OCI-LY7 (cell line): Measurements from ENCODE around the gene QSOX1. TPM values are rescaled to one million over a fixed set of nuclear protein-coding genes. Genes with fewer than 3 reads are reported as not detected.
"Not testable (repeated sequence)": the region's sequence is repeated elsewhere in the genome, so short reads cannot be mapped to it uniquely, and the experiment has no call there.

Source experiments
- BruUV-seq: library from RNA; stranded (reverse); fragments of 400-500 nt; replicated peaks from 2 replicates; lab custom pipeline; 2021; lab: Mats Ljungman, UMichigan
- CTCF ChIA-PET: fragments of 300-600 bp; sonication (Branson Sonifier 250); formaldehyde crosslinking; loops from one replicate; lab custom pipeline; 2022; ENCODE audit warnings: antibody characterized with exemption; ENCODE audit not compliant: unreplicated experiment; lab: Charles Lee
- POLR2A ChIA-PET: fragments of 300-600 bp; sonication (Branson Sonifier 250); formaldehyde crosslinking; loops from one replicate; lab custom pipeline; 2022; ENCODE audit warnings: antibody characterized with exemption; lab: Charles Lee
- DNase-seq: peaks from one replicate; pipeline ENCODE4 v3.0.0-alpha.2; 2015; ENCODE audit warnings: low spot score
- H2AFZ ChIP-seq: fragments of 200-600 bp; sonication (generic), shearing (Covaris generic); 2 replicates; pipeline ENCODE4 v1.6.1; 2014; ENCODE audit warnings: mild to moderate bottlenecking, antibody characterized with exemption, low read length, moderate library complexity
- H3K27ac ChIP-seq: fragments of 200-600 bp; sonication (generic); 2 replicates; pipeline ENCODE4 v1.5.1; 2014; ENCODE audit warnings: mixed run types, low read depth, mild to moderate bottlenecking, moderate library complexity, low read length, inconsistent platforms; ENCODE audit not compliant: poor library complexity, severe bottlenecking
- H3K36me3 ChIP-seq: fragments of 200-600 bp; sonication (generic); 2 replicates; pipeline ENCODE4 v1.6.1; 2014; ENCODE audit warnings: mild to moderate bottlenecking, antibody characterized with exemption, low read length, moderate library complexity, mixed read lengths; ENCODE audit not compliant: insufficient read depth
- H3K4me1 ChIP-seq: fragments of 200-600 bp; sonication (generic); 2 replicates; pipeline ENCODE4 v1.5.1; 2014; ENCODE audit warnings: mild to moderate bottlenecking, low read length; ENCODE audit not compliant: insufficient read depth, poor library complexity, severe bottlenecking
- H3K4me2 ChIP-seq: fragments of 200-600 bp; sonication (generic); 2 replicates; pipeline ENCODE4 v1.6.1; 2014; ENCODE audit warnings: mild to moderate bottlenecking, low read length
- H3K4me3 ChIP-seq: fragments of 200-600 bp; sonication (generic); 2 replicates; pipeline ENCODE4 v1.5.1; 2014; ENCODE audit warnings: mild to moderate bottlenecking, low read depth, low read length; ENCODE audit not compliant: poor library complexity, severe bottlenecking
- H3K79me2 ChIP-seq: fragments of 200-600 bp; sonication (generic); 2 replicates; pipeline ENCODE4 v1.6.1; 2016; ENCODE audit warnings: low read depth, mild to moderate bottlenecking, low read length, moderate library complexity, mixed read lengths; ENCODE audit not compliant: insufficient read depth
- H3K9me2 ChIP-seq: fragments of 200-600 bp; sonication (generic); 2 replicates; pipeline ENCODE4 v1.6.1; 2016; ENCODE audit warnings: mild to moderate bottlenecking, low read length, mixed read lengths; ENCODE audit not compliant: insufficient read depth
- H3K9me3 ChIP-seq: fragments of 200-600 bp; sonication (generic); 2 replicates; pipeline ENCODE4 v1.6.1; 2014; ENCODE audit warnings: mild to moderate bottlenecking, mixed run types, low read length, mixed read lengths
- H4K20me1 ChIP-seq: fragments of 200-600 bp; sonication (generic); 2 replicates; pipeline ENCODE4 v1.6.1; 2014; ENCODE audit warnings: mild to moderate bottlenecking, antibody characterized with exemption, low read length, moderate library complexity, mixed read lengths; ENCODE audit not compliant: insufficient read depth
- CTCF ChIP-seq: fragments of 200-600 bp; sonication (generic); conservative IDR thresholded peaks from 2 replicates; pipeline ENCODE4 v1.5.1; 2014; ENCODE audit warnings: mild to moderate bottlenecking, antibody characterized with exemption, low read length, moderate library complexity, mixed read lengths
- EZH2phosphoT487 ChIP-seq: fragments of 200-600 bp; sonication (generic); IDR thresholded peaks from 2 replicates; pipeline ENCODE4 v1.6.1; 2018; ENCODE audit warnings: low read depth, borderline replicate concordance, mild to moderate bottlenecking, mixed run types, antibody characterized with exemption, low read length, moderate library complexity, mixed read lengths
- intact Hi-C: fragments of 100-400 bp; cut with micrococcal nuclease; formaldehyde crosslinking; loops from one replicate; pipeline ENCODE4 v1.10.0; 2022; ENCODE audit not compliant: unreplicated experiment
- total RNA-seq, 2 experiments: library from RNA; depleted of rRNA in 1 of 2; stranded (reverse); fragments of >200 nt in 1 of 2; shearing (Covaris generic) in 1 of 2; gene quantifications; 2 replicates each; pipeline ENCODE4 v1.2.3, GENCODE V29; 2014 to 2022

Gene QSOX1
- total RNA-seq, 2 experiments from 2014 or later = 8.4 to 23.6 TPM

DNA sequence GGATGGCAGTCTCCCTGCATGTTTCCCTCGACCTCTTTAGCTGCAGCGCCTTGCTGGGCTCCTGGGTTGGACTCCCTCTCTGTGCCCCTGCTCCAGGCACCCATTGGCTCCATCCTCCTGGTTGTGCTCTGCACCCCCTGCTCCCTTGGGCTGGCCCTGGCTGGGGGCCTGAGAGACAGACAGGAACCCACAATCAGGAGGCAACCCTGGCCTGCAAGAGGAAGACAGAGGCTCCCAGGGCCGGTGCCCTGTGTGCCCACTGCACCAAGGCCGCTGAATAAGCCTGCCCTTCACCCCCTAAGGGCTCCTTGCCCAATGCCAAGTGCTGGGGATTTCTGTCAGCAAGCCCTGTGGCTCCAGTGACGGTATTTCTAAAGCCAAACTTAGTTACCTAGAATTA, 43.9 kb downstream of the QSOX1 start:
- no TSS peak for BruUV-seq
- TF ChIP-seq EZH2phosphoT487 (no peak), CTCF (no peak)
- no peaks in the 10 kb centered on the region for H3K9me2 ChIP-seq
- ChIA-PET POLR2A (interaction anchor here (1.2 kb wide), 1 partner anchor 14 kb away, joined by 3 read pairs; no protein-coding TSS in a partner anchor), CTCF (no interaction called here)
- H3K4me1 ChIP-seq = no peaks in the 10 kb centered on the region
- no peak overlapping the region for H3K27ac ChIP-seq
- DNase-seq = no peak
- intact Hi-C loops = no loop called here
- no peak overlapping the region for H2AFZ ChIP-seq
- no peaks in the 10 kb centered on the region for H3K9me3 ChIP-seq
- H3K4me2 ChIP-seq = no peak overlapping the region
- H3K4me3 ChIP-seq = no peak overlapping the region
- H4K20me1 ChIP-seq = no peaks in the 10 kb centered on the region
- H3K36me3 ChIP-seq = no peaks in the 10 kb centered on the region
- no peaks in the 10 kb centered on the region for H3K79me2 ChIP-seq

DNA sequence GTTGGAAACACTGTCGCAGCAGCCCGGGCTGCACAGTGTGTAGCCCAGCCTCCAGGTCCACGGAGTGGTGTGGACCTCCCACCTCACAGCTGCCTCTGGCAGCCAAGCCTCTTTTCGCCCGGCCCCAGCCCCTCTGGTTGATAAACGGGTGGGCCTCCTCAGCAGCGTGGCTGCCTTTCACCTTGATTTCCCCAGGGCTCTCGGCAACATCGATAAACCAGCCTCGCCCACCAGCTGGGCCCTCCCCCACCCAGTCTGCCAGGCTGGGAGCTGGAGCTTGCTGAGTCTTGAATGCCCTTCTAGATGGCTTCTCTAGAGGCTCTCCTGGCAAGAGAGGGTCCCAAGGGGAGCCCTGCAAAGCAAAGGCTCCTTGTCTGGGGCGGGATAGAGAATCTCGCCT, 44.3 kb downstream of the QSOX1 start:
- POLR2A ChIA-PET = no interaction called here
- H3K4me1 ChIP-seq = no peaks in the 10 kb centered on the region
- H3K79me2 ChIP-seq = no peaks in the 10 kb centered on the region
- intact Hi-C loops = no loop called here
- H3K9me3 ChIP-seq = no peaks in the 10 kb centered on the region
- no peak overlapping the region for H3K4me3 ChIP-seq
- H3K36me3 ChIP-seq = no peaks in the 10 kb centered on the region
- H3K9me2 ChIP-seq = no peaks in the 10 kb centered on the region
- no peak overlapping the region for H3K27ac ChIP-seq
- BruUV-seq = no TSS peak
- H2AFZ ChIP-seq = no peak overlapping the region
- H4K20me1 ChIP-seq = no peaks in the 10 kb centered on the region
- no peak overlapping the region for H3K4me2 ChIP-seq
- CTCF ChIA-PET = no interaction called here
- no peak for DNase-seq
- TF ChIP-seq EZH2phosphoT487 (no peak), CTCF (no peak)

DNA sequence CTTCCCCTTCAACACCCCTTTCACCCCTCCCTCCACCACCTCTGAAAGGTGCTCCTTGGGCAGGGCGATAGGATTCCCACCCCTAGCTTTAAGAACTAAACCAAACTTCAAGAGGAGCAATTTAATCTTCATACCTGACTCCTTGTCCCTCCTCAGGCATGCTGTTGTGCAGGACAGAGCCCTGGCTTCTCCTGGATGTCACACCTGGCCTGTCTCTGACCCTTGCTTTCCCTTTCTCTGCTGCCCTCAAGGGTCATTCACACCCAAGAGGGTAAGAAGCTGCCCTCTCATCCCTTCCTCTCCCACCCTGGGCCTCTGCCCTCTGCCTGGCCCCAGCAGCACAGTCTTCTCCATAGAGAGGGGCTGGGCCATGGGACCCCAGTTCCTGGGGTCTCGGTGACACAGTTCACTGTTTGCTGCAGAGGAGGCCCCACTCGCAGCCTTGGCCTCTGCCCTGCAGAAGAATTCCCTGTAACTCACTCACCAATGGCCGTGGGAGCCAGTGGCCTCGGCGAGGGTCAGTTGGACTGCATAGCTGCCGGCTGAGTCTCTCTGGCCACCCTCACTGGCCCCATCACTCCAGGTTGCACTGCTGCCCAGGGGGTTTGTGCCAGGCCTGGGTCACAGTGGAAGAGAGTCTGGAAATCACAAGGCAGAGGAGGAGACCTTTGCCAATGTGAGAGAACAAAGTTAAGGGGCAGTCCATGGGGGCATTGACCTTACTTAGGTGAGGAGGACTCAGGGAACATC, 47.0 kb downstream of the QSOX1 start:
- ChIA-PET POLR2A (interaction anchor here (1.0 kb wide), 1 partner anchor 333 kb away, joined by 4 read pairs; no protein-coding TSS in a partner anchor), CTCF (no interaction called here)
- no TSS peak for BruUV-seq
- TF ChIP-seq CTCF (no peak), EZH2phosphoT487 (no peak)
- Histone ChIP-seq H3K36me3 (no peaks in the 10 kb centered on the region), H3K79me2 (no peaks in the 10 kb centered on the region), H3K9me3 (no peaks in the 10 kb centered on the region), H4K20me1 (no peaks in the 10 kb centered on the region), H3K9me2 (no peaks in the 10 kb centered on the region), H3K27ac (no peak overlapping the region), H3K4me2 (no peak overlapping the region), H2AFZ (no peak overlapping the region), H3K4me3 (no peak overlapping the region), H3K4me1 (no peaks in the 10 kb centered on the region)
- DNase-seq = no peak
- intact Hi-C loops = no loop called here

GRCh38 chr1:180202588-180202987, 47.9 kb downstream of the QSOX1 start:
- intact Hi-C loops, H3K4me2 ChIP-seq, BruUV-seq, H4K20me1 ChIP-seq, H3K27ac ChIP-seq, CTCF ChIA-PET, H3K9me2 ChIP-seq, H3K4me1 ChIP-seq, H3K4me3 ChIP-seq, H3K79me2 ChIP-seq, DNase-seq, H3K36me3 ChIP-seq, H2AFZ ChIP-seq, H3K9me3 ChIP-seq: not testable (repeated sequence)
- POLR2A ChIA-PET = interaction anchor here (0.7 kb wide), 1 partner anchor 214 kb away, joined by 3 read pairs; no protein-coding TSS in a partner anchor
